H1 (cell line): ENCODE measurements around the gene MIGA1. TPM values are rescaled to one million over a fixed set of nuclear protein-coding genes. Genes with fewer than 3 reads are reported as not detected.

Source experiments
- CTCF ChIA-PET: fragments of 300-600 bp; sonication (Branson Sonifier 250); formaldehyde crosslinking; loops from one replicate; lab custom pipeline; 2021; ENCODE audit not compliant: partially characterized antibody; lab: Charles Lee
- POLR2A ChIA-PET: fragments of 300-600 bp; sonication (Branson Sonifier 250); formaldehyde crosslinking; loops from one replicate; lab custom pipeline; 2021; ENCODE audit warnings: inconsistent platforms; ENCODE audit not compliant: partially characterized antibody; lab: Charles Lee
- DNase-seq, 2 experiments: peaks; one replicate each; pipeline versions ENCODE4 v3.0.0 to v3.0.0-alpha.2; 2010 to 2022; ENCODE audit warnings: low spot score in 2 of 2, low read depth in 1 of 2, mixed read lengths in 1 of 2
- FAIRE-seq: peaks from 2 replicates; lab custom pipeline; 2011; peaks lifted over from hg19 to GRCh38; lab: Jason Lieb, UNC
- H2AFZ ChIP-seq: 2 replicates; pipeline ENCODE4 v1.8.1; 2012; ENCODE audit warnings: low read length, inconsistent platforms
- H2AK5ac ChIP-seq: 2 replicates; pipeline ENCODE4 v1.6.1; 2013; ENCODE audit warnings: low read depth, low read length
- H2BK120ac ChIP-seq: replicated peaks from 2 replicates; pipeline ENCODE3; 2013; ENCODE audit warnings: low read depth, low read length, inconsistent platforms
- H2BK12ac ChIP-seq: 2 replicates; pipeline ENCODE4 v1.6.1; 2013; ENCODE audit warnings: low read depth, low read length
- H2BK15ac ChIP-seq: 2 replicates; pipeline ENCODE4 v1.6.1; 2013; ENCODE audit warnings: low read length
- H2BK20ac ChIP-seq: 2 replicates; pipeline ENCODE4 v1.6.1; 2013; ENCODE audit warnings: low read length
- H2BK5ac ChIP-seq: 2 replicates; pipeline ENCODE4 v1.6.1; 2013; ENCODE audit warnings: low read depth, low read length
- H3K14ac ChIP-seq: 2 replicates; pipeline ENCODE4 v1.6.1; 2013; ENCODE audit warnings: inconsistent platforms; ENCODE audit not compliant: insufficient read length
- H3K18ac ChIP-seq: 2 replicates; pipeline ENCODE4 v1.6.1; 2013; ENCODE audit warnings: low read length; ENCODE audit errors: extremely low read depth
- H3K23ac ChIP-seq: 2 replicates; pipeline ENCODE4 v1.6.1; 2013; ENCODE audit warnings: inconsistent platforms; ENCODE audit not compliant: insufficient read length
- H3K23me2 ChIP-seq: 2 replicates; pipeline ENCODE4 v1.6.1; 2013; ENCODE audit warnings: low read depth, low read length
- H3K27ac ChIP-seq: 2 replicates; pipeline ENCODE4 v1.6.1; 2011; ENCODE audit warnings: low read depth, low read length, inconsistent platforms
- H3K27me3 ChIP-seq, 4 experiments: replicated peaks in 1 of 4; 1 replicate in 1 of 4; 2 replicates in 3 of 4; pipeline versions ENCODE4 v1.6.1 to v1.8.1; 2011 to 2013; ENCODE audit warnings: low read length in 3 of 4, mild to moderate bottlenecking in 3 of 4, inconsistent platforms in 2 of 4, mixed read lengths in 2 of 4, moderate library complexity in 1 of 4; ENCODE audit not compliant: control insufficient read depth in 3 of 4, insufficient read depth in 3 of 4; ENCODE audit errors: extremely low read depth in 1 of 4
- H3K36me3 ChIP-seq, 4 experiments: 2 replicates each; pipeline versions ENCODE4 v1.6.1 to v1.8.1; 2011 to 2013; ENCODE audit warnings: mild to moderate bottlenecking in 4 of 4, low read length in 3 of 4, moderate library complexity in 2 of 4, control low read depth in 1 of 4, inconsistent platforms in 1 of 4; ENCODE audit not compliant: insufficient read depth in 4 of 4, control insufficient read depth in 2 of 4
- H3K4ac ChIP-seq: replicated peaks from 2 replicates; pipeline ENCODE3; 2013; ENCODE audit warnings: low read length, low read depth, mixed read lengths, inconsistent platforms; ENCODE audit not compliant: insufficient read length
- H3K4me1 ChIP-seq, 4 experiments: replicated peaks in 1 of 4; 1 replicate in 1 of 4; 2 replicates in 3 of 4; pipeline versions ENCODE4 v1.6.1 to v1.8.1; 2011 to 2013; ENCODE audit warnings: low read length in 3 of 4, inconsistent platforms in 2 of 4, mixed read lengths in 1 of 4; ENCODE audit not compliant: insufficient read depth in 4 of 4, control insufficient read depth in 3 of 4
- H3K4me2 ChIP-seq, 2 experiments: 2 replicates each; pipeline versions ENCODE4 v1.6.1 to v1.8.1; 2011 to 2013; ENCODE audit warnings: low read depth in 2 of 2, low read length in 2 of 2, control low read depth in 1 of 2, inconsistent platforms in 1 of 2, mild to moderate bottlenecking in 1 of 2; ENCODE audit not compliant: insufficient read depth in 1 of 2
- H3K4me3 ChIP-seq, 4 experiments: fragments of 200-600, 300-600 bp in 1 of 4; sonication (generic), shearing (Covaris generic), sonication (Bioruptor Twin) in 1 of 4; 2 replicates each; pipeline versions ENCODE4 v1.5.1 to v1.8.1; 2011 to 2016; ENCODE audit warnings: low read length in 4 of 4, low read depth in 3 of 4, control low read depth in 2 of 4, inconsistent platforms in 2 of 4, mild to moderate bottlenecking in 2 of 4, mixed read lengths in 1 of 4, moderate library complexity in 1 of 4; ENCODE audit not compliant: insufficient read depth in 2 of 4; ENCODE audit errors: extremely low read depth in 1 of 4
- H3K56ac ChIP-seq: replicated peaks from 2 replicates; pipeline ENCODE3; 2013; ENCODE audit warnings: low read depth, mild to moderate bottlenecking, mixed read lengths, low read length, inconsistent platforms; ENCODE audit not compliant: insufficient read length
- H3K79me1 ChIP-seq: 2 replicates; pipeline ENCODE4 v1.6.1; 2013; ENCODE audit warnings: low read depth, low read length, control low read depth
- H3K79me2 ChIP-seq, 2 experiments: 2 replicates each; pipeline versions ENCODE4 v1.6.1 to v1.8.1; 2012 to 2013; ENCODE audit warnings: low read length in 2 of 2, mild to moderate bottlenecking in 2 of 2, inconsistent platforms in 1 of 2; ENCODE audit not compliant: insufficient read depth in 2 of 2, control insufficient read depth in 1 of 2
- H3K9ac ChIP-seq, 4 experiments: replicated peaks in 1 of 4; 1 replicate in 1 of 4; 2 replicates in 3 of 4; pipeline versions ENCODE4 v1.6.1 to v1.8.1; 2011 to 2013; ENCODE audit warnings: low read depth in 3 of 4, low read length in 3 of 4, control low read depth in 2 of 4, mild to moderate bottlenecking in 2 of 4, moderate library complexity in 2 of 4, inconsistent platforms in 1 of 4; ENCODE audit errors: extremely low read depth in 1 of 4
- H3K9me3 ChIP-seq, 2 experiments: 2 replicates each; pipeline versions ENCODE4 v1.6.1 to v1.8.1; 2012 to 2013; ENCODE audit warnings: mild to moderate bottlenecking in 2 of 2, moderate library complexity in 2 of 2, control low read depth in 1 of 2, inconsistent platforms in 1 of 2, low read depth in 1 of 2, low read length in 1 of 2, mixed read lengths in 1 of 2; ENCODE audit not compliant: insufficient read depth in 2 of 2
- H4K20me1 ChIP-seq, 2 experiments: replicated peaks in 1 of 2; 2 replicates each; pipeline versions ENCODE3 to v1.8.1; 2011 to 2013; ENCODE audit warnings: inconsistent platforms in 2 of 2, low read length in 2 of 2, mild to moderate bottlenecking in 1 of 2; ENCODE audit not compliant: insufficient read depth in 2 of 2, control insufficient read depth in 1 of 2
- H4K5ac ChIP-seq: 2 replicates; pipeline ENCODE4 v1.6.1; 2013; ENCODE audit warnings: low read length, low read depth, mixed read lengths, inconsistent platforms; ENCODE audit not compliant: insufficient read length
- H4K8ac ChIP-seq: 2 replicates; pipeline ENCODE4 v1.8.0; 2013; ENCODE audit warnings: mild to moderate bottlenecking, moderate library complexity, low read length, inconsistent platforms; ENCODE audit not compliant: insufficient read depth; ENCODE audit errors: extremely low read depth
- H4K91ac ChIP-seq: replicated peaks from 2 replicates; pipeline ENCODE3; 2013; ENCODE audit warnings: low read length, mixed read lengths, inconsistent platforms; ENCODE audit not compliant: insufficient read length
- CEBPB ChIP-seq: IDR thresholded peaks from 2 replicates; pipeline ENCODE4 v1.6.1; 2012; ENCODE audit warnings: low read depth, low read length
- EP300 ChIP-seq, 2 experiments: IDR thresholded peaks; 1 replicate in 1 of 2; 2 replicates in 1 of 2; pipeline ENCODE4 v1.6.1; 2011 to 2012; ENCODE audit warnings: low read depth in 2 of 2, low read length in 2 of 2, mild to moderate bottlenecking in 2 of 2, borderline replicate concordance in 1 of 2, inconsistent platforms in 1 of 2, moderate library complexity in 1 of 2
- HDAC2 ChIP-seq, 2 experiments: fragments of 300-600 bp in 1 of 2; sonication (generic) in 1 of 2; IDR thresholded peaks; 2 replicates each; pipeline ENCODE4 v1.6.1; 2011 to 2012; ENCODE audit warnings: low read depth in 2 of 2, low read length in 2 of 2, mild to moderate bottlenecking in 2 of 2, moderate library complexity in 2 of 2, borderline replicate concordance in 1 of 2, inconsistent platforms in 1 of 2
- KDM1A ChIP-seq: fragments of 200-600, 300-600 bp; sonication (generic); IDR thresholded peaks from 2 replicates; pipeline ENCODE4 v1.7.1; 2016; ENCODE audit warnings: mild to moderate bottlenecking, low read length, borderline replicate concordance
- POLR2A ChIP-seq, 2 experiments: IDR thresholded peaks; 1 replicate in 1 of 2; 2 replicates in 1 of 2; pipeline ENCODE4 v1.6.1; 2011; ENCODE audit warnings: low read depth in 2 of 2, low read length in 2 of 2, mild to moderate bottlenecking in 2 of 2; ENCODE audit errors: control extremely low read depth in 1 of 2
- RAD21 ChIP-seq, 2 experiments: IDR thresholded peaks in 1 of 2; conservative IDR thresholded peaks in 1 of 2; 2 replicates each; pipeline ENCODE4 v1.6.1; 2011; ENCODE audit warnings: low read depth in 2 of 2, low read length in 2 of 2, improper control_type of control experiment in 1 of 2, inconsistent platforms in 1 of 2, mild to moderate bottlenecking in 1 of 2, moderate library complexity in 1 of 2
- SIN3A ChIP-seq, 2 experiments: IDR thresholded peaks in 1 of 2; conservative IDR thresholded peaks in 1 of 2; 2 replicates each; pipeline ENCODE4 v1.6.1; 2011 to 2012; ENCODE audit warnings: low read length in 2 of 2, improper control_type of control experiment in 1 of 2, low read depth in 1 of 2, mild to moderate bottlenecking in 1 of 2
- SIRT6 ChIP-seq: IDR thresholded peaks from one replicate; pipeline ENCODE4 v1.7.1; 2012; ENCODE audit warnings: low read length, inconsistent platforms
- SP4 ChIP-seq: IDR thresholded peaks from 2 replicates; pipeline ENCODE4 v1.6.1; 2012; ENCODE audit warnings: low read length, inconsistent platforms
- WGBS, 2 experiments: shearing (Covaris generic) in 1 of 2; methylation state at CpG; one replicate each; pipeline versions ENCODE4 v1.1.6 to v1.1.7; 2013 to 2015; ENCODE audit warnings: low lambda C conversion rate in 2 of 2, mixed read lengths in 2 of 2, inconsistent platforms in 1 of 2, low coverage in 1 of 2, missing lambda C conversion rate in 1 of 2; ENCODE audit not compliant: insufficient replicate concordance in 2 of 2, insufficient coverage in 1 of 2, insufficient read length in 1 of 2; ENCODE audit errors: extremely low coverage in 1 of 2, missing lambda C conversion rate in 1 of 2; 5-methylcytosine and 5-hydroxymethylcytosine counted together
- polyA plus RNA-seq, 7 experiments: library from polyadenylated mRNA; depleted of rRNA in 3 of 7; stranded (reverse) in 5 of 7; unstranded in 2 of 7; fragments of >200 nt in 5 of 7; fragments of 200-250 nt in 2 of 7; gene quantifications; 1 replicate in 5 of 7; 2 replicates in 1 of 7; 4 replicates in 1 of 7; pipeline versions ENCODE4 v1.2.1 to v1.2.3, GENCODE V29; 2011 to 2013; ENCODE audit warnings: missing spikeins in 2 of 7, mixed read lengths in 2 of 7
- total RNA-seq: library from RNA; stranded (reverse); fragmentation: NEBNext Ultra II Directional; extraction: Animal tissue kit (Norgen Biotek cat#: 25700); gene quantifications from 2 replicates; pipeline ENCODE4 v1.2.1, GENCODE V29; 2021

MIGA1 gene
- total and polyA plus RNA-seq, 2 of the 8 experiments (the other 6 are each of a cell fraction or from before 2014, with no cell fraction given) = 0.95 to 7.0 TPM

- Histone ChIP-seq H3K4me1 (no peaks in the 10 kb centered on the region; a peak in 1 of 7 replicates), H2AK5ac (no peak within 1 kb of the TSS), H3K79me1 (no peaks in the 10 kb centered on the region; the same call in none of the 2 replicates), H3K23me2 (peaks cover 2% of the 10 kb centered on the region; the same call in 1 of the 2 replicates), H2BK120ac (no peak within 1 kb of the TSS), H3K18ac (no peak within 1 kb of the TSS; the same call in 1 of the 2 replicates), H2BK5ac (peak within 1 kb of the TSS; percentile 55), H3K4ac (no peak within 1 kb of the TSS), H3K27me3 (no peaks in the 10 kb centered on the region), H2BK15ac (no peak within 1 kb of the TSS), H3K36me3 (no peaks in the 10 kb centered on the region), H4K91ac (peak within 1 kb of the TSS; percentile 70), H3K4me3 (peak within 1 kb of the TSS; percentile 82 to 96 (median 92)), H4K5ac (peak within 1 kb of the TSS; percentile 46), H3K4me2 (peak within 1 kb of the TSS; percentile 51 to 64), H4K20me1 (no peaks in the 10 kb centered on the region), H3K23ac (no peak within 1 kb of the TSS), H3K14ac (no peak within 1 kb of the TSS), H4K8ac (peak within 1 kb of the TSS; percentile 81; the same call in 1 of the 2 replicates), H3K9ac (peak within 1 kb of the TSS; percentile 65 to 81 (median 68)), H3K79me2 (peaks cover 2 to 46% of the 10 kb centered on the region in 2 experiments), H3K9me3 (no peaks in the 10 kb centered on the region), H2BK20ac (no peak within 1 kb of the TSS), H3K27ac (peak within 1 kb of the TSS; percentile 59; the same call in 1 of the 2 replicates), H2AFZ (peak within 1 kb of the TSS; percentile 81), H3K56ac (no peak within 1 kb of the TSS), H2BK12ac (no peak within 1 kb of the TSS)
- ChIA-PET POLR2A (interaction anchor here (0.7 to 1.6 kb wide), 5 partner anchors 12 to 219 kb away, joined by 3 to 4 read pairs (median 3); partner anchors contain the start of genes FUBP1, MIGA1, NEXN and ZZZ3), CTCF (interaction anchor here (1.0 kb wide), 2 partner anchors 8 to 15 kb away, joined by 3 to 4 read pairs; no protein-coding TSS in a partner anchor)
- DNase-seq (peak; percentile 63 to 98), FAIRE-seq (peak; percentile 45)
- WGBS, 2 experiments = 2% methylated on average over 67 of the region's 79 CpGs; no CpG with 5 or more reads in 1 of the 2 experiments
- peak; percentile 38 to 47; a peak in 1 of 4 replicates for TF ChIP-seq SIN3A (conservative IDR thresholded peaks at IDR 0.05 in 1 of 2, IDR thresholded peaks at IDR 0.05 in 1 of 2; ENCODE audit: low read depth in 1 of 2, low read length in 2 of 2)
- no peak for TF ChIP-seq SP4
- TF ChIP-seq POLR2A (IDR thresholded peaks at IDR 0.05; ENCODE audit: control extremely low read depth in 1 of 2, low read depth in 2 of 2, low read length in 2 of 2) = peak in 1 of 2 experiments; percentile 55; a peak in 2 of 3 replicates
- no peak; a peak in 1 of 3 replicates for TF ChIP-seq EP300 (IDR thresholded peaks at IDR 0.05; ENCODE audit: borderline replicate concordance in 1 of 2, low read depth in 2 of 2, low read length in 2 of 2)
- no peak for TF ChIP-seq CEBPB
- TF ChIP-seq HDAC2 (IDR thresholded peaks at IDR 0.05; ENCODE audit: borderline replicate concordance in 1 of 2, low read depth in 2 of 2, low read length in 2 of 2) = 0 out of 4 replicates have a peak, but pooled peaks of 1 of the 2 experiments have one; percentile 40
- TF ChIP-seq KDM1A = no peak
- TF ChIP-seq RAD21 (IDR thresholded peaks at IDR 0.05 in 1 of 2, conservative IDR thresholded peaks at IDR 0.05 in 1 of 2; ENCODE audit: low read depth in 2 of 2, low read length in 2 of 2) = no peak
- no peak for TF ChIP-seq SIRT6
Observed at GRCh38 chr1:77759071-77760028, 20.1 kb upstream of the MIGA1 start, which contains the start of gene USP33. TSS of gene USP33 (minus strand) at chr1:77759852. CDS start at chr1:77741697, 18,155 bp downstream.
